ENCODE measurements around the gene PEX14.

The PEX14 gene

GRCh38 chr1:10520952-10521351, 46.2 kb downstream of the PEX14 start:
- no peak for DNase-seq

- DNase-seq = no peak
Observed at GRCh38 chr1:10521537-10522157, 46.9 kb downstream of the PEX14 start.

- DNase-seq = no peak
Observed at GRCh38 chr1:10522322-10522860, 47.6 kb downstream of the PEX14 start.

- DNase-seq = no peak
Observed at GRCh38 chr1:10525208-10525607, 50.5 kb downstream of the PEX14 start.

GRCh38 chr1:10528066-10529014, 53.6 kb downstream of the PEX14 start:
- no peak for DNase-seq

- DNase-seq = no peak
Observed at GRCh38 chr1:10529091-10529490, 54.3 kb downstream of the PEX14 start.

GRCh38 chr1:10529765-10530164, 55.0 kb downstream of the PEX14 start:
- DNase-seq = no peak

GRCh38 chr1:10530281-10530740, 55.6 kb downstream of the PEX14 start:
- no peak for DNase-seq

GRCh38 chr1:10530756-10531495, 56.2 kb downstream of the PEX14 start:
- DNase-seq = no peak

GRCh38 chr1:10532362-10532761, 57.6 kb downstream of the PEX14 start:
- DNase-seq = no peak

GRCh38 chr1:10534519-10534918, 59.8 kb downstream of the PEX14 start:
- no peak for DNase-seq

- no peak for DNase-seq
Observed at GRCh38 chr1:10536133-10536770, 61.5 kb downstream of the PEX14 start.

- no peak for DNase-seq
Observed at GRCh38 chr1:10537082-10537766, 62.5 kb downstream of the PEX14 start.

- DNase-seq = no peak
Observed at GRCh38 chr1:10538646-10539355, 64.1 kb downstream of the PEX14 start.

- DNase-seq = no peak
Observed at GRCh38 chr1:10539411-10540043, 64.8 kb downstream of the PEX14 start.

GRCh38 chr1:10540277-10541005, 65.7 kb downstream of the PEX14 start:
- DNase-seq = no peak

GRCh38 chr1:10541286-10541685, 66.5 kb downstream of the PEX14 start:
- DNase-seq = no peak

- no peak for DNase-seq
Observed at GRCh38 chr1:10544239-10544638, 69.5 kb downstream of the PEX14 start.

- DNase-seq = no peak
Observed at GRCh38 chr1:10546896-10547295, 72.1 kb downstream of the PEX14 start.

Measured in GF-D8 (cell line).